Naive B cell (primary cell): ENCODE data around the gene NGF. TPM values are rescaled to one million over a fixed set of nuclear protein-coding genes. Genes with fewer than 3 reads are reported as not detected.

Experiments used
- ATAC-seq, 2 donors: fragments of 150-1000 bp; cut with Tn5 transposase; 2 replicates each; pipeline ENCODE4 v1.10.0; 2021; ENCODE audit warnings: low read depth in 2 of 2, mild to moderate bottlenecking in 2 of 2, moderate library complexity in 2 of 2
- DNase-seq: peaks from one replicate; pipeline ENCODE4 v3.0.0; 2022
- H3K27ac Mint-ChIP-seq, 6 donors: one replicate each; pipeline ENCODE4 v1.8.0; 2020 to 2022; ENCODE audit warnings: mild to moderate bottlenecking in 6 of 6, mixed read lengths in 6 of 6, moderate library complexity in 5 of 6, inconsistent platforms in 2 of 6
- H3K27me3 Mint-ChIP-seq, 3 donors: one replicate each; pipeline ENCODE4 v1.8.0; 2021 to 2022; ENCODE audit warnings: mixed read lengths in 3 of 3, mild to moderate bottlenecking in 1 of 3
- H3K36me3 Mint-ChIP-seq, 2 donors: one replicate each; pipeline ENCODE4 v1.8.0; 2020 to 2022; ENCODE audit warnings: mixed read lengths in 2 of 2, inconsistent platforms in 1 of 2, mild to moderate bottlenecking in 1 of 2
- H3K4me1 Mint-ChIP-seq, 3 donors: one replicate each; pipeline ENCODE4 v1.8.0; 2020 to 2022; ENCODE audit warnings: mixed read lengths in 3 of 3, inconsistent platforms in 1 of 3, mild to moderate bottlenecking in 1 of 3, moderate library complexity in 1 of 3
- H3K4me3 Mint-ChIP-seq, 8 donors: one replicate each; pipeline ENCODE4 v1.8.0; 2020 to 2022; ENCODE audit warnings: mild to moderate bottlenecking in 8 of 8, mixed read lengths in 8 of 8, moderate library complexity in 8 of 8, inconsistent platforms in 2 of 8
- H3K9me3 Mint-ChIP-seq, 7 donors: one replicate each; pipeline ENCODE4 v1.8.0; 2020 to 2022; ENCODE audit warnings: mixed read lengths in 7 of 7, mild to moderate bottlenecking in 5 of 7, inconsistent platforms in 2 of 7, moderate library complexity in 1 of 7
- polyA plus RNA-seq, 6 donors: library from polyadenylated mRNA; unstranded; fragments of 300-500 nt; fragmentation: Illumina TruSeq; gene quantifications; one replicate each; pipeline ENCODE4 v1.2.3, GENCODE V29; 2021; ENCODE audit warnings: low read depth in 6 of 6

NGF gene
- polyA plus RNA-seq, 6 donors from 2014 or later = not detected

DNA sequence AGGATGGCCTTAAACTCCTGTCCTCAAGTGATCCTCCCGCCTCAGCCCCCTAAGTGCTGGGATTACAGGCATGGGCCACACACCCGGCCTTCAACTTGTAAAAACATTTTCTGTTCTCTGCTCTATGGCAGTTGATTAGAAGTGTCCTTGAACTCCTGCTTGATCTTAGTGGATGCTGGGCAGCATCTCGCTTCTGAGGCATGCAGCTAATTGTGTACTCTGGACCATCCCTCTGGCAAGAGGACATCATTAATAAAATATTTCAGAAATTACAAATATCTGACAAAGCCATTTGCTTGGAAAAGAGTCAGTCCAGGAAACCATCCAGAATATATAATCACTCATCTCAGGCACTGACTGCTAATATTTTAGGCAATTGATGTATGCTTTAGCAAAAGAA lies 8.1 kb downstream of the NGF start:
- no peak for DNase-seq
- Mint-ChIP-seq H3K4me1 (no peaks in the 10 kb centered on the region), H3K27me3 (peaks cover under 1 to 6% (median 6%) of the 10 kb centered on the region in 3 donors), H3K36me3 (no peaks in the 10 kb centered on the region), H3K27ac (no peak overlapping the region), H3K4me3 (no peak overlapping the region), H3K9me3 (peaks cover 0 to 4% (median 0%) of the 10 kb centered on the region in 7 donors)
- no peak for ATAC-seq

DNA sequence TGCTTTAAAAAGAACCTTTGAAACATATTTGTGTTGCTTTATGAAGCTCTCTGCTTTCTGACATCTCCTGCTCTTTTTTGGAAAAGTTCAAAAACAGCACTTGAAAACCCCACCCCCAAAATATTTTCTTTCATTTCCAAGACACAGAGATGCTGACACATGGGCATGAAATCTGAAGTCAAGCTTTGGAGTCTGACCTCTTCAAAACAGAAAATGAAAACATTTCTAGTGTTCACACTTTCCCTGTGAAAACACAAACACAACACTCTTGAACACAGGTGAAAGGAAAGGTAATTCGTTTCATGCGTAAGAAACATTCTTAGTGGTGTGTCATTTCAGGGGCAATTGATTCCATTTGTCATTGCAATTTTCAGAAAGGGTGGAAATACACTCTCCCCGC lies 10.8 kb downstream of the NGF start:
- Mint-ChIP-seq H3K9me3 (peaks cover 0 to 4% (median 0%) of the 10 kb centered on the region in 7 donors), H3K4me3 (no peak overlapping the region), H3K27me3 (peaks cover 0 to 14% (median 12%) of the 10 kb centered on the region in 3 donors), H3K27ac (no peak overlapping the region), H3K36me3 (no peaks in the 10 kb centered on the region), H3K4me1 (no peaks in the 10 kb centered on the region)
- DNase-seq (no peak), ATAC-seq (no peak)

DNA sequence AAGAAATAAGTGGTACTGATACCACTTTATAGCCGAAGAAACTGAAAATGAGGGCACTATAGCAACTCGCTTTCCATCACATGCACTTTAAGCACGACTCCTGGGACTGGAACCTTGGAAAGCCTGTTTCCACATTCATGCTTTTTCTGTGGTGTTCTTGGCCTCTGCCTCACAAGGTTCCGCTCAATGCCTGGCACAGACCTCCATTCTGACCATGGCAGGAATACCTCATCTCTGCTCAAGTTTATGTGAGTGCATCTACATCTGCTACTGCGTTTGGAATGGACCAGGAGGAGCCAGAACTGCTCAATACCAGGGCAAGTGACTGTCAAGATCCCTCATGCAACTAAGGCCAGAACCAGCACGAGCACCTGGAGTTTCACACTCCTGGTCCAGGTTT lies 11.6 kb downstream of the NGF start:
- Mint-ChIP-seq H3K36me3 (no peaks in the 10 kb centered on the region), H3K4me3 (no peak overlapping the region), H3K4me1 (no peaks in the 10 kb centered on the region), H3K27ac (no peak overlapping the region), H3K9me3 (peaks cover 0 to 4% (median 0%) of the 10 kb centered on the region in 7 donors), H3K27me3 (peaks cover 0 to 14% (median 12%) of the 10 kb centered on the region in 3 donors)
- DNase-seq (no peak), ATAC-seq (no peak)

DNA sequence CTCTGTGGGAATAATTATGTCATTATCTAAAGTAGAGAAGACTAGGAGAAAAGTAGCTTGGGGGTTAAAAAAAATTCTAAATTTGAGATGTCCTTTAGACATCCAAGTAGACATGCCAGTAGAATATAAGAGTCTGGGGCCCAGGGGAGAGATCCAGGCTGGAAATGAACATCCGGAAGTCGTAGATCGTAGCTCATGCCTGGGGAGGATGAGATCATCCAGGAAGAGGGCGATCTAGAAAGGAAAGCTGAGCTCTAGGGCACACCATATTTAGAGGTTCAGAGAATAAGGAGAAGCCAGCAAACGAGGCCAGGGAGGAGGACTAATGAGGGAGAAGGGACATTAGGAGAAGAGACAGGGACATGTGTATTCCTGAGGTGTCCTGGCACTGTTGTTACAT lies 12.2 kb downstream of the NGF start:
- DNase-seq (no peak), ATAC-seq (no peak)
- H3K27me3 Mint-ChIP-seq = peaks cover 0 to 14% (median 12%) of the 10 kb centered on the region in 3 donors
- no peak overlapping the region for H3K27ac Mint-ChIP-seq
- no peaks in the 10 kb centered on the region for H3K36me3 Mint-ChIP-seq
- H3K9me3 Mint-ChIP-seq = peaks cover 0 to 4% (median 0%) of the 10 kb centered on the region in 7 donors
- no peak overlapping the region for H3K4me3 Mint-ChIP-seq
- H3K4me1 Mint-ChIP-seq = no peaks in the 10 kb centered on the region

DNA sequence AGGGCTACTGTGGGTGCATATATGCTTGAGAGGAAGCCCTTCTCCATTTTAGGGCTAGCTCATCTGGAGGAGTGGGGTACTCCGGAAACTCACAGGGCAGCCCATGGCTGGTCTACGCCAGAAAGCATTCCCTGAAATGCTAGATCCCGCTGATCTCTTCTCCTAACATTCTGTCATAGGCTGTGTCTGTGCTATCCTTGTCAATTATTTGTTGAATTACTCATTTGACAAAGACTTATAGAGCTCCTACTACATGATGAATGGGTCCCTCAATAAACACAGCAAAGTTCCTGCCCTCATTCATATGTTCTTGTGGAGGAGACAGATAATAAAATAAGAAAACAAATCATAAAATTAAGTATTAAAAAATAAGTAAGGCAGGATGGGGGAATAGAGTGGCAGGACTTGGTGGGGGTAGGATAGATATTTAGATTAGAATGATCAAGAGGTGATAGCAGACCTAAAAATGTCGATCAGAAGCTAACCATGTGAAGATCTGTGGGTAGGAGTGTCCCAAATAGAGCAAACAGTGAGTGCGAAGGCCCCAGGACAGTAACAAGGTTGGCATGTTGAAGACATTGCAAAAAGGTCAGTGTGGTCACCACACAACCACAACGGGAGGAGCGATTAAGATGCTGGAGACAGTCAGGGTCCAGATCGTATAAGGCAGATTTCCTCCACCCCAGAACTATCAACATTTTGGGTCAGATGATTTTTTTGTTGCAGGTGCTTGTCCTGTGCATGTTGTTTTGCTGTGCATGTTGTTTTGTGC lies 13.2 kb downstream of the NGF start:
- no peaks in the 10 kb centered on the region for H3K4me1 Mint-ChIP-seq
- H3K4me3 Mint-ChIP-seq = no peak overlapping the region
- no peak overlapping the region for H3K27ac Mint-ChIP-seq
- H3K36me3 Mint-ChIP-seq = no peaks in the 10 kb centered on the region
- H3K27me3 Mint-ChIP-seq = peaks cover 0 to 14% (median 12%) of the 10 kb centered on the region in 3 donors
- ATAC-seq = no peak
- no peak for DNase-seq
- peaks cover 0 to 4% (median 0%) of the 10 kb centered on the region in 7 donors for H3K9me3 Mint-ChIP-seq

DNA sequence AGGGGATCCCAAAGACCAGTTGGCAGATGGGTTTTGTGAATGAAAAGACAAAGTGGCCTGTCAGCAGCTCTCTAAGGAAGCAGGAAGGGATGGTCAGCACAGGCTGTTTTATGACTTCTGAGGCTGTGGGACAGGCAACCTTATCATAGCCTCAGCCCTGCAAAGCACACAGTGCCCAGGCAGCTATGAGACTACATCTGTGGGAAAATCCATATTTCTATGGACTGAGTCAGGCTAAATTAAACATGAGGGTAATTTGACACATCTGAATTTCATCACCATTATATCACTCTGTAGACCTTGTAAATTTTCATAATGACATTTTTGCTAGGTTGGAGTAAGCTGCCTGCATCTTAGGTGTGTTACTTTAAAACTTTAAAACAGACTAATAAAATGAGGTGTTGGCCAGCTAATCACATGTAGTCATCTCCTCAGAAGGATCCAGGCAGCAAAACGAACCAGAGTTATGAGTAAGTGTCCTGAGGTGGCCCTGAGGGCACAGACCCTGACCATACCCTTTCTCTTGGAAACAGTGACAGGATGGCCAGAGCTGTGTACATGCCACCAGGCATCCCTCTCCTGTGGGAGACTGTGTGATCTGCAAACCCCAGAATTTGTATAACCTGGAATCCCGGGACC lies 14.6 kb downstream of the NGF start:
- no peaks in the 10 kb centered on the region for H3K36me3 Mint-ChIP-seq
- H3K27ac Mint-ChIP-seq = no peak overlapping the region
- H3K4me3 Mint-ChIP-seq = no peak overlapping the region
- peaks cover 0 to 18% (median 8%) of the 10 kb centered on the region in 3 donors for H3K27me3 Mint-ChIP-seq
- no peak for ATAC-seq
- H3K9me3 Mint-ChIP-seq = peaks cover 0 to 4% (median 0%) of the 10 kb centered on the region in 7 donors
- H3K4me1 Mint-ChIP-seq = no peaks in the 10 kb centered on the region
- DNase-seq = no peak

DNA sequence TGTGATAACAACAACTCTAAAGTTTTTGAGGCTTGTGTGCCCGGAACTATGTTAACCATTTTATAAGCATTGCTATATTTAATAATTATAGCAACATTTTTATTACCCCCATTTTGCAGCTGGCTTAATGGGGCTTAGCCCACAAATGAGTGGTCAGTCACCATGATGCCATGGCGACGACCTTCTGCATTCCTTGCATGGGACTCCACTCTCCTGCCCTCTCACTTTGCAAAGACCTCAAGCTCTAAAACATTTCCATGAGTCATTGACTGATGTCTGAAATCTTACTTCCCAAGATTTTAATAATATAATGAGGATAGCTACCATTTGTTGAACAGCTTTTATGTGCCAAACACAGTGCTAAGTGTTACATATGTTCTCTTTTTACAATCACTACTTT lies 15.4 kb downstream of the NGF start:
- Mint-ChIP-seq H3K4me1 (no peaks in the 10 kb centered on the region), H3K27me3 (peaks cover 0 to 24% (median 8%) of the 10 kb centered on the region in 3 donors)

DNA sequence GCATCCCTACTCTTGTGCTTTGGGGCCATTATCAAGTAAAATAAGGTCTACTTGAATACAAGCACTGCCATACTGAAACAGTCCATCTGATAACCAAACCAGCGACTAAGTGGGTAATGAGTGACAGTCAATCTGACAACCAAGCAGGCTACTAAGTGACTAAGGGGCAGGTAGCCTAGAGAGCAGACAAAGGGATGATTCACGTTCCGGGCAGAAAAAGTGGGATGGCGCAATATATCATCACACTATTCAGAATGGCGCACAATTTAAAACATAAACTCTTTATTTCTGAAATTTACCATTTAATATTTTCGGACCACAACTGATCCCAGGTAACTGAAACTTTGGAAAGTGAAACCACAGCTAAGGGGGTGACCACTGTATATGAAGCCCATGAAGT lies 17.7 kb downstream of the NGF start:
- no peak overlapping the region for H3K4me3 Mint-ChIP-seq
- H3K9me3 Mint-ChIP-seq = peaks cover 0 to 5% (median 0%) of the 10 kb centered on the region in 7 donors
- no peaks in the 10 kb centered on the region for H3K36me3 Mint-ChIP-seq
- no peak overlapping the region for H3K27ac Mint-ChIP-seq
- H3K27me3 Mint-ChIP-seq = peaks cover 0 to 24% (median 8%) of the 10 kb centered on the region in 3 donors
- no peak for ATAC-seq
- DNase-seq = no peak
- no peaks in the 10 kb centered on the region for H3K4me1 Mint-ChIP-seq

More for the DNA sequence above, 15.4 kb downstream of the NGF start:
- DNase-seq (no peak), ATAC-seq (no peak)
- Mint-ChIP-seq H3K36me3 (no peaks in the 10 kb centered on the region), H3K4me3 (no peak overlapping the region), H3K9me3 (peaks cover 0 to 4% (median 0%) of the 10 kb centered on the region in 7 donors), H3K27ac (no peak overlapping the region)

DNA sequence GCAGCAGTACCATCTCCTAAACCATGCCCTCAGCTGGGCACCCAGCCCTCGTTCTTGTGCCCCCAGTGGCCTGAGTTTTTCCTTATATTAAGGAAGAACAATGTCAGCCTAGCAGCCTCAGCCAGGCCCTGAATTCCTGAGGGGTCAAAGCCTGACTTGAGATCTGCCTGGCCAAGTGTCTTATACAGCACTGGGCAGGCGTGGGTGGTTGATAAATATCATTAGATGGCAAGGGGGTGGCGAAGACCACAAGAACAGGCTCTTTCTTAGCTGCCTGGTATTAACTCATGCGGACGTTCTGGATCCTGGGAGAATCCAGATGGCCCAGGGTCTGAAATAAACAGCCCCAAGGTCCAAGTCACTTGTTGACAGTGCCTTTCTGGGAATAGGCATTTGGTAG lies 18.3 kb downstream of the NGF start:
- ATAC-seq (no peak), DNase-seq (no peak)
- H3K4me3 Mint-ChIP-seq = no peak overlapping the region
- no peaks in the 10 kb centered on the region for H3K4me1 Mint-ChIP-seq
- no peaks in the 10 kb centered on the region for H3K36me3 Mint-ChIP-seq
- no peak overlapping the region for H3K27ac Mint-ChIP-seq
- peaks cover 0 to 10% (median 0%) of the 10 kb centered on the region in 7 donors for H3K9me3 Mint-ChIP-seq
- peaks cover 0 to 25% (median 5%) of the 10 kb centered on the region in 3 donors for H3K27me3 Mint-ChIP-seq

DNA sequence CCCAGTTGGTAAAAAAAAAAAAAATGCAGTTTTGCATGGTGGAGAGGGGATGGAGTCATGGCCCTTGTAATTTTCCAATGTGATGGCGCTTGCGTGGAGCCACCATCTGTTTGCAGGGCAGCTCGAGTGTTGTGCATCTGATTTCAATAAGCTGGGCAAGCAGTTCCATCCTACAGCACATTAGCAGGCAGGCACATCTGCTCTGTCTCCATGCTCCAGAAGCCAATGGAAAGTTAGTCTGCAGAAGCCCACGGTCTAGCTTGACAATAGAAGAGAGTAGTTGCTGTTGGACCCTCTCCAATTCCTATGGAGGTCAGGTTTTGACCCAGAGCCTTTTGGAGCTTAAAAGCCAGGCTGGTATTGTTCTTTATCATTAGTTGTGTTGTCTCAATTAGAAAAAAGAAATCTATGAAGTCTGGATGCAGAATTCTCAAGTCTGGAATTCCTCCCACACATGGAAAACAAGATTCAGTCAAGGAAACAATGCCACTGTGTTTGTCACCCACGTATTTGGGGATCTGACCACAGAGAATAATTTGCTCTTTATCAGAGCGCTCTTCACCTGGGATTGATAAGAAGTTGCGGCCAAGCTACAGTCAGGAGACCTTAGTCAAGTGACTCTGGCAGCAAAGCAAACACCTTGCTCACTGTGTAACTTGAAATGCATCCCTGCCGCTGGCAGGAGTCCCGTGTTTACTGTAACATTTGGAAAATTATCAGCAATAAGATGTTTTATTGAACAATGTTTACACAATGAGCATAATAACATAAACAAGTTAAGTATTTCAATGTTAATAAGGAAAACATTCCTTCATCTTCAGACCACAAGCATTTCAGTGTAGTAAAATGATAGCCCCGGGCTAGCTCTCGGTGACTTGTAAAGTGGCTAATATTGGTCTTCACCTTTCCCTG lies 20.7 kb downstream of the NGF start:
- no peaks in the 10 kb centered on the region for H3K36me3 Mint-ChIP-seq
- no peak for DNase-seq
- no peak overlapping the region for H3K4me3 Mint-ChIP-seq
- H3K27me3 Mint-ChIP-seq = peaks cover 0 to 20% (median 0%) of the 10 kb centered on the region in 3 donors
- H3K9me3 Mint-ChIP-seq = peaks cover 0 to 5% (median 0%) of the 10 kb centered on the region in 7 donors
- ATAC-seq = no peak
- H3K27ac Mint-ChIP-seq = no peak overlapping the region
- H3K4me1 Mint-ChIP-seq = no peaks in the 10 kb centered on the region

DNA sequence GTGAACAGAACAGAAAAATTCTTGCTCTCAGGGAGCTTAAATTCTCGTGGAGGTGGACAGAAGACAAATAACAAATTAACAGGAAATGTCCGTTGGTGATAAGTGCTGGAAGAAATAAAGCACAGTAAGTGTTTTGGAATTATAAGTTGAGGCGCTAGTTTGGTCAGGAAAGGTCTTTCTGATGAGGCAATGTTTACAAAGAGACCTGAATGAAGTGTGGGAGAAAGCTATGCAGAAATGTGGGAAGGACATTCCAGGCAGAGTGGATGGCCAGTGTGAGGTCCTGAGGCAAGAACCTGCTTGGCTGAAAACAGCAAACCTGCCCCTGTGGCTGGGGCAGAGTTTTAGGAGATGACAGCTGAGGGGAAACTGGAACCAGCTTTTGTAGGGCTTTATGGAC lies 23.3 kb downstream of the NGF start:
- no peak overlapping the region for H3K27ac Mint-ChIP-seq
- H3K36me3 Mint-ChIP-seq = no peaks in the 10 kb centered on the region
- no peaks in the 10 kb centered on the region for H3K4me1 Mint-ChIP-seq
- H3K4me3 Mint-ChIP-seq = no peak overlapping the region
- no peak for ATAC-seq
- no peak for DNase-seq
- H3K27me3 Mint-ChIP-seq = peaks cover 0 to 20% (median 0%) of the 10 kb centered on the region in 3 donors
- H3K9me3 Mint-ChIP-seq = peaks cover 0 to 5% (median 0%) of the 10 kb centered on the region in 7 donors

DNA sequence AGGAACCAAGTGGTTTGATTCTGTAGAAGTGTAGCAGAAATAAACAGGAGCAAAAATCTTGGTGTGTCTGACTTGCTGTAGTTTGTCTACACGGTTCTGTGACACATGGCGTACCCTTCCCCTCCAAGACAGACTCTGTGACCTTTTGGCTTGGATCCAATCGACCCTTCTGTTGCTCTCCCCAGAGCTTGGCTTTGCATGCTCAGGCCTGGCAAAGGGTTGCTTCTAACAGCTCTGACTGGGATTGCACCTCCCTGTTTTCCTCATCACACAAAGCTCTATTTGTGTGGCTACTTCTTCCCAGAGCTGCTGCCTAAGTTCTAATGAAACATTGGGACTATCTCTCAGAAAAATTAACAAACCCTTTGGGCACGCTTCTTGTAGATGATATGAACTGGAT lies 24.0 kb downstream of the NGF start:
- Mint-ChIP-seq H3K9me3 (peaks cover 0 to 5% (median 0%) of the 10 kb centered on the region in 7 donors), H3K4me3 (no peak overlapping the region), H3K36me3 (no peaks in the 10 kb centered on the region), H3K27me3 (peaks cover 0 to 20% (median 0%) of the 10 kb centered on the region in 3 donors), H3K27ac (no peak overlapping the region), H3K4me1 (no peaks in the 10 kb centered on the region)
- DNase-seq = no peak
- ATAC-seq = no peak

DNA sequence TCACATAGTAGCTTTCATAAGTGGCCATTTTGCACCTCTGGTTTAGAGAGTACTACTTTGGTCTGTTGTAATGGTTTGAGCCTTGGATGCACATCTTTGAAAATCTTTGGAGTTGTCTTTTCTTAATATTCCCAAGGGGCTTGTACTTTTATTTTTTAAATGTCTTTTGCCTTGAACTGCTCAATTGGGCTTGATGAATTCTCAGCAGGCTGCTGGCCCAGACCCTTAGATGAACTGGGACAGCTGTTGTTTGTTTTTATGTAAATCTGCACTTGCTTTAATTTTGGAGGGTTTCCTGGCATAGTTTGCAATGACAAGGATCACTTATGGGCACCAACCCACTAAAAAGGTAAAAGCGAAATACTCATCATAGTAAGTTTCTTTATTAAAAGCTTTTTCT lies 24.9 kb downstream of the NGF start:
- ATAC-seq (no peak), DNase-seq (no peak)
- Mint-ChIP-seq H3K27me3 (peaks cover 0 to 11% (median 3%) of the 10 kb centered on the region in 3 donors), H3K27ac (no peak overlapping the region), H3K36me3 (no peaks in the 10 kb centered on the region), H3K4me1 (no peaks in the 10 kb centered on the region), H3K9me3 (peaks cover 0 to 5% (median 2%) of the 10 kb centered on the region in 7 donors), H3K4me3 (no peak overlapping the region)
